K562 (cell line): ENCODE results near the gene COP1. TPM values are rescaled to one million over a fixed set of nuclear protein-coding genes. Genes with fewer than 3 reads are reported as not detected.

Experiments
- CHD1 ChIP-seq: fragments of 200-600 bp; sonication (generic); IDR thresholded peaks from one replicate; pipeline ENCODE4 v1.6.1; 2012; ENCODE audit warnings: mild to moderate bottlenecking, moderate library complexity, low read length, inconsistent platforms
- CREB1 ChIP-seq, 2 experiments: sonication (generic) in 1 of 2; formaldehyde crosslinking in 1 of 2; IDR thresholded peaks; 2 replicates each; pipeline versions ENCODE4 v1.6.1 to v1.8.0; 2012 to 2022; ENCODE audit warnings: inconsistent platforms in 1 of 2, mild to moderate bottlenecking in 1 of 2, missing genetic modification reagents in 1 of 2, moderate library complexity in 1 of 2
- CTCF ChIP-seq, 3 experiments: IDR thresholded peaks in 2 of 3; conservative IDR thresholded peaks in 1 of 3; 2 replicates each; pipeline ENCODE4 v1.5.1; 2011 to 2012; ENCODE audit warnings: low read length in 3 of 3, mild to moderate bottlenecking in 3 of 3, control low read depth in 2 of 3, improper control_type of control experiment in 1 of 3, inconsistent platforms in 1 of 3, low read depth in 1 of 3, mixed read lengths in 1 of 3, moderate library complexity in 1 of 3; ENCODE audit not compliant: insufficient read depth in 2 of 3
- FOXJ2 ChIP-seq: fragments of 200-800 bp; sonication (Bioruptor generic); IDR thresholded peaks from 2 replicates; pipeline ENCODE4 v1.6.1; 2016; ENCODE audit warnings: missing genetic modification characterization, missing compliant biosample characterization
- GABPA ChIP-seq: fragments of 200-800 bp; sonication (Bioruptor generic); conservative IDR thresholded peaks from 2 replicates; pipeline ENCODE4 v1.6.1; 2016; ENCODE audit warnings: low read depth, missing genetic modification characterization, missing compliant biosample characterization
- GTF2B ChIP-seq: IDR thresholded peaks from 2 replicates; pipeline ENCODE4 v1.6.1; 2011; ENCODE audit not compliant: insufficient read length; ENCODE audit errors: extremely low read depth
- KAT8 ChIP-seq: fragments of 450-650 bp; IDR thresholded peaks from 2 replicates; pipeline ENCODE4 v1.6.1; 2016; ENCODE audit warnings: low read depth, mild to moderate bottlenecking
- MBD2 ChIP-seq: sonication (generic); IDR thresholded peaks from 2 replicates; pipeline ENCODE4 v1.6.1; 2016; ENCODE audit warnings: low read depth, borderline replicate concordance
- MEF2D ChIP-seq: conservative IDR thresholded peaks from 2 replicates; pipeline ENCODE4 v1.6.1; 2016; ENCODE audit warnings: low read depth, missing genetic modification characterization, missing compliant biosample characterization
- NKRF ChIP-seq: fragments of 450-650 bp; IDR thresholded peaks from 2 replicates; pipeline ENCODE4 v1.6.1; 2016; ENCODE audit warnings: borderline replicate concordance
- NUFIP1 ChIP-seq: fragments of 450-650 bp; IDR thresholded peaks from 2 replicates; pipeline ENCODE4 v1.6.1; 2018; ENCODE audit not compliant: partially characterized antibody
- POLR3G ChIP-seq: IDR thresholded peaks from 2 replicates; pipeline ENCODE4 v1.6.1; 2011; ENCODE audit not compliant: insufficient read length, insufficient replicate concordance; ENCODE audit errors: extremely low read depth
- PTRF ChIP-seq: fragments of 450-650 bp; IDR thresholded peaks from 2 replicates; pipeline ENCODE4 v1.6.1; 2016; ENCODE audit warnings: mild to moderate bottlenecking, missing genetic modification characterization, missing compliant biosample characterization
- RBM15 ChIP-seq: fragments of 200-400 bp; formaldehyde crosslinking; IDR thresholded peaks from 2 replicates; pipeline ENCODE4 v1.6.1; 2018; ENCODE audit warnings: mild to moderate bottlenecking, low read length, moderate library complexity; ENCODE audit not compliant: insufficient read depth
- SMAD3 ChIP-seq: fragments of 450-650 bp; formaldehyde crosslinking; conservative IDR thresholded peaks from 2 replicates; pipeline ENCODE4 v1.4.0; 2020; ENCODE audit warnings: mild to moderate bottlenecking
- ZC3H8 ChIP-seq: fragments of 450-650 bp; IDR thresholded peaks from 2 replicates; pipeline ENCODE4 v1.6.1; 2017
- polyA plus RNA-seq, 8 experiments: library from polyadenylated mRNA; depleted of rRNA in 4 of 8; stranded (reverse) in 5 of 8; unstranded in 3 of 8; fragments of >200 nt; fragmentation: Nextera tagmentation in 2 of 8; fragmentation: Illumina TruSeq in 1 of 8; extraction: Ambion mirVana in 2 of 8; extraction: Trizol in 1 of 8; gene quantifications; 2 replicates each; pipeline versions ENCODE4 v1.2.1 to v1.2.3, GENCODE V29; 2011 to 2014; ENCODE audit warnings: inconsistent platforms in 1 of 8, missing spikeins in 1 of 8
- total RNA-seq, 7 experiments: library from RNA; depleted of rRNA in 6 of 7; stranded (reverse); fragments of >200 nt in 6 of 7; fragmentation: Illumina TruSeq in 2 of 7; extraction: Trizol in 2 of 7; gene quantifications; 2 replicates each; pipeline versions ENCODE4 v1.2.1 to v1.2.3, GENCODE V29; 2011 to 2021; ENCODE audit warnings: low replicate concordance in 1 of 7
- TF ChIP-seq, protein P1 (sequence below), 2 experiments: fragments of 450-650 bp; conservative IDR thresholded peaks; 2 replicates each; pipeline ENCODE4 v1.6.1; 2017; ENCODE audit warnings: mild to moderate bottlenecking in 2 of 2, moderate library complexity in 2 of 2
- TF ChIP-seq, protein P2 (sequence below), 2 experiments: IDR thresholded peaks; 2 replicates each; pipeline ENCODE4 v1.6.1; 2011; ENCODE audit warnings: borderline replicate concordance in 1 of 2, control low read depth in 1 of 2, low read depth in 1 of 2, low read length in 1 of 2, mild to moderate bottlenecking in 1 of 2, mixed read lengths in 1 of 2, moderate library complexity in 1 of 2; ENCODE audit not compliant: insufficient read depth in 1 of 2, insufficient read length in 1 of 2, poor library complexity in 1 of 2, severe bottlenecking in 1 of 2; ENCODE audit errors: extremely low read depth in 1 of 2

Gene COP1
- total and polyA plus RNA-seq, 9 of the 15 experiments (the other 6 are each of a cell fraction or from before 2014, with no cell fraction given), result 25.8 to 77.7 (median 58.6) TPM

- TF ChIP-seq CREB1 (IDR thresholded peaks at IDR 0.05) (peak; percentile 75), CREB1 (CRISPR knock-in tag; IDR thresholded peaks at IDR 0.05) (0 out of 2 replicates have a peak, but pooled peaks have one; percentile 28), GTF2B (no peak), CTCF (IDR thresholded peaks at IDR 0.05 in 2 of 3, conservative IDR thresholded peaks at IDR 0.05 in 1 of 3; ENCODE audit: insufficient read depth in 2 of 3, low read depth in 1 of 3, low read length in 3 of 3) (peak in 2 of 3 experiments; percentile 4 to 24; a peak in 2 of 6 replicates), ZC3H8 (no peak), MEF2D (no peak), FOXJ2 (no peak), CHD1 (peak; percentile 15), SMAD3 (CRISPR knock-in tag) (0 out of 2 replicates have a peak, but pooled peaks have one; percentile 8), RBM15 (no peak), NKRF (peak; percentile 22; the same call in 1 of the 2 replicates), MBD2 (peak; percentile 49; the same call in 1 of the 2 replicates), GABPA (tag) (peak; percentile 92), PTRF (no peak), POLR3G (no peak), KAT8 (no peak), NUFIP1 (no peak)
- TF ChIP-seq, protein P1, sequence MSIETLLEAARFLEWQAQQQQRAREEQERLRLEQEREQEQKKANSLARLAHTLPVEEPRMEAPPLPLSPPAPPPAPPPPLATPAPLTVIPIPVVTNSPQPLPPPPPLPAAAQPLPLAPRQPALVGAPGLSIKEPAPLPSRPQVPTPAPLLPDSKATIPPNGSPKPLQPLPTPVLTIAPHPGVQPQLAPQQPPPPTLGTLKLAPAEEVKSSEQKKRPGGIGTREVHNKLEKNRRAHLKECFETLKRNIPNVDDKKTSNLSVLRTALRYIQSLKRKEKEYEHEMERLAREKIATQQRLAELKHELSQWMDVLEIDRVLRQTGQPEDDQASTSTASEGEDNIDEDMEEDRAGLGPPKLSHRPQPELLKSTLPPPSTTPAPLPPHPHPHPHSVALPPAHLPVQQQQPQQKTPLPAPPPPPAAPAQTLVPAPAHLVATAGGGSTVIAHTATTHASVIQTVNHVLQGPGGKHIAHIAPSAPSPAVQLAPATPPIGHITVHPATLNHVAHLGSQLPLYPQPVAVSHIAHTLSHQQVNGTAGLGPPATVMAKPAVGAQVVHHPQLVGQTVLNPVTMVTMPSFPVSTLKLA (conservative IDR thresholded peaks at IDR 0.05), result peak; percentile 50 to 81
- TF ChIP-seq, protein P2, sequence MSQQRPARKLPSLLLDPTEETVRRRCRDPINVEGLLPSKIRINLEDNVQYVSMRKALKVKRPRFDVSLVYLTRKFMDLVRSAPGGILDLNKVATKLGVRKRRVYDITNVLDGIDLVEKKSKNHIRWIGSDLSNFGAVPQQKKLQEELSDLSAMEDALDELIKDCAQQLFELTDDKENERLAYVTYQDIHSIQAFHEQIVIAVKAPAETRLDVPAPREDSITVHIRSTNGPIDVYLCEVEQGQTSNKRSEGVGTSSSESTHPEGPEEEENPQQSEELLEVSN (IDR thresholded peaks at IDR 0.05; ENCODE audit: borderline replicate concordance in 1 of 2, extremely low read depth in 1 of 2, insufficient read depth in 1 of 2, insufficient read length in 1 of 2, low read depth in 1 of 2, low read length in 1 of 2, poor library complexity in 1 of 2, severe bottlenecking in 1 of 2), result peak; percentile 30 to 69
These were observed at the start of gene COP1 (continued) for GRCh38 chr1:176206961-176207902.
